A204.1 (cell line): ENCODE results near the gene SDR42E2.
"Not testable (repeated sequence)": the region's sequence is repeated elsewhere in the genome, so short reads cannot be mapped to it uniquely, and the experiment has no call there.

ENCODE experiments used
- FAIRE-seq: peaks from 2 replicates; lab custom pipeline; 2012; peaks lifted over from hg19 to GRCh38; lab: Jason Lieb, UNC

SDR42E2 gene

DNA sequence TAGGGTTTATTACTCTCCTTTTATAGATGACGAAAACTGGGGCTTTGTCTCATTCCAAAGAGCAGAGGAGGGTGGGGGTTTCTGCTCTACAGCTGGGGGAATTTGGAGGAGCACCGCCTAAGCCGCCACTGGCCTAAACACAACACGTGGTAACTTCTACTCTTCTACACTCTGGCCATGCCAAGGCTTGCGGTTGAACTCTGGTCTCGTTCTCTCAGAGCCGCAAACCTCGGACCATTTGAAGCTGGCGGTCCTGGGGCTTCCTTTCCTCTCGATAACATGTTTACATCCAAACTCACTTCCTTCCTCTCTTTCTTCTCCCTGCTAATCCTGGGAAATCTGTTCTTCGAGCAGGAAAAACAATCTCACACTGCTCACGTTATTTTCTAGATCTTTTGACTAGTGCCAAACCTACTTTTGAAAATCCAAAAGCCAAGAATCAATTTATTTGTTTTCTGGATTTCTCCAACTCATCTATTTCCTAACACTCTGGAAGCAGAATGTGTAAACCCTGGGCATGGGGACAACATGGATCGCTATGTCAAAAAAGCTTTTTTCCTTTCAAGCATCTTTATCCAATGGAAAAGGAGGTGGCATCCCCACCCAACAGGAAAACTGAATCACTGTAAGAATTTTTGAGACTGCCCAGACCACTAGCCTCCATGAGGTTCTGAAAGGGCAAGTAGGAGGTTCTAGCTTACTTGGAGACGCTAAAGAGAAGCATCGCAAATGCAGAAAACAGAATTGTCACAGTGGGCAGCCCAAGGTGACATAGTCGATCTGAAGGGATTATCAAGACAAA lies 30.2 kb downstream of the SDR42E2 start:
- no peak for FAIRE-seq

GRCh38 chr16:22193063-22193411 lies 30.7 kb downstream of the SDR42E2 start:
- FAIRE-seq: no peak

- no peak for FAIRE-seq
These were observed 32.6 kb downstream of the SDR42E2 start for GRCh38 chr16:22194707-22195444.

- FAIRE-seq: no peak
These were observed 33.1 kb downstream of the SDR42E2 start for GRCh38 chr16:22195445-22195694.

DNA sequence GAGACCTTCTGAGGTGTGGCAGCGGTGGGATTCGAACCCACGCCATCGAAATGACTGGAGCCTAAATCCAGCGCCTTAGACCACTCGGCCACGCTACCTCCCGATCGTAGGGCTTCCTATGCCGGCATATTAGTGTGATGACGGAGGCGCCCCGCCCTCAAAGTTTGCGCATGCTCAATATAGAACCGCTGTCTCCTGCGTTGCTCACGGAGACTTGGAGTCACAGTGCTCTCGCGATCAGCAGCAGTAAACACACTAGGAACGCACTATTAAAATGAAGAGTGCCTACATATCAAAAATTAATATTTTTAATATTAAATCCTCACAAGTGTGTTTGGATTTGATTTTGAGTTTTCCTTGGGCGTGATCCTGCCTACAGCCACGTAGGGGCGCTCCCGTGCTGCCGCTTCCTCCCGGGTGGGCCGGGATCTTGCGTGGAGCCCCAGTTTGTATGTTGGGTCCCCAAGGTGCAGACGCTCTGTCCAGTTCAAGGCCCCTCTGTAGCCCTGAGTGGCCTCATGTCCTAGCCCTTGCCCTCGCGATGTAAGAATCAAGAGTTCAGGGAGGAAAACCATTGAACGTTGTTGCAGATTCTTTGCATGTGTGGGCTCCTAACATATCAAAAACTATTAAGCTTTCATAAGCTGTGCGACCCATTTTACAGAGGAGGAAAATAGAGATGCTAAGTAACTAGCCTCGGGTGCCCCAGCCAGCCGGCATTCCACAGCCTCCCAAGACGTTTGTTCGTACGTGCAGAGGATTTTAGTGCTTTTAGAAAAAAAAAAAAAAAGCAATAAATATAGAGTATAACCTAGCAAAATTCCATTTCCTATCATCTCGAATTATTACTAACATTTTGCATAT lies 33.6 kb downstream of the SDR42E2 start:
- no peak for FAIRE-seq

GRCh38 chr16:22196559-22197168 lies 34.4 kb downstream of the SDR42E2 start:
- FAIRE-seq: not testable (repeated sequence)

GRCh38 chr16:22198547-22199293 lies 36.4 kb downstream of the SDR42E2 start:
- FAIRE-seq: no peak

GRCh38 chr16:22202261-22202637 lies 39.9 kb downstream of the SDR42E2 start:
- no peak for FAIRE-seq

- no peak for FAIRE-seq
These were observed 40.8 kb downstream of the SDR42E2 start for GRCh38 chr16:22203091-22203490.

DNA sequence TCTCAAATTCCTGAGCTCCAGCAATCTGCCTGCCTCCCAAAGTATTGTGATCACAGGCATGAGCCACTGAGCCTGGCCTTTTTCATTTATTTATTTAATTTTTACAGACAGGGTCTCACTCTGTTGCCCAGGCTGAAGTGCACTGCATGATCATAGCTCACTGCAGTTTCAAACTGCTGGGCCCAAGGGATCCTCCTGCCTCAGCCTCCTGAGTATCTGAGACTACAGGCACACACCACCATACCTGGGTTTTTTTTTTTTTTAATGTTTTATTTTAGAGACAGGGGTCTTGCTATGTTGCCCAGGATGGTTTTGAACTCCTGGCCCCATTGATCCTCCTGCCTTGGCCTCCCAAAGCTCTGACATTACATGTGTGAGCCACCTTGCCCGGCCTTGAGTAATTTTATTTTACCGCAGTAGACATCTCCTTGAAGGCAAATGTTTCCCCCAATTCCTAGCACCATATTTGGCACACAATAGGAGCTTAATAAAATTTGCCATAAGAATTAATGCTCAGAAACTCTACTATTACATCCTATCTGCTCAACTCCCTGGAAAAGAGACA lies 41.9 kb downstream of the SDR42E2 start:
- no peak for FAIRE-seq

DNA sequence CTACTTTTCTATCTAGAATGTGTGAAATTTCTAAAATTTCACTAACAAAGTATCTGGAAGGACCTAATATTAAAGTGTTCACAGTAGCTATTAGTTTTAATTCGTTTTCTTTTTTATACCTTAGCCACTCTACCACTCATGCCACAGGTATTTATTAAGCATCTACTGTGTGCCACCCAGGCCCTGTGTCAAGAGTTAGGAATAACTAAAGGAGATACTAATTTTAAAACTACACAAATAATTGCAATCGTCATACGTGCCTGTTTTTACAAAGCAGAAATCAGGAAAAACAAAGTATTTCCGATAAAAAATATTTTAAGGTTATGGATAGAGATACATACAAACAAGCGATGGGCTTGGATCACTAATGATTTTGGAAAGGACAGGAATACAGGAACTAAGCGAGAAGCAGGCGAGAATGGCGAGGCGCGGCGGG lies 43.3 kb downstream of the SDR42E2 start:
- no peak for FAIRE-seq

DNA sequence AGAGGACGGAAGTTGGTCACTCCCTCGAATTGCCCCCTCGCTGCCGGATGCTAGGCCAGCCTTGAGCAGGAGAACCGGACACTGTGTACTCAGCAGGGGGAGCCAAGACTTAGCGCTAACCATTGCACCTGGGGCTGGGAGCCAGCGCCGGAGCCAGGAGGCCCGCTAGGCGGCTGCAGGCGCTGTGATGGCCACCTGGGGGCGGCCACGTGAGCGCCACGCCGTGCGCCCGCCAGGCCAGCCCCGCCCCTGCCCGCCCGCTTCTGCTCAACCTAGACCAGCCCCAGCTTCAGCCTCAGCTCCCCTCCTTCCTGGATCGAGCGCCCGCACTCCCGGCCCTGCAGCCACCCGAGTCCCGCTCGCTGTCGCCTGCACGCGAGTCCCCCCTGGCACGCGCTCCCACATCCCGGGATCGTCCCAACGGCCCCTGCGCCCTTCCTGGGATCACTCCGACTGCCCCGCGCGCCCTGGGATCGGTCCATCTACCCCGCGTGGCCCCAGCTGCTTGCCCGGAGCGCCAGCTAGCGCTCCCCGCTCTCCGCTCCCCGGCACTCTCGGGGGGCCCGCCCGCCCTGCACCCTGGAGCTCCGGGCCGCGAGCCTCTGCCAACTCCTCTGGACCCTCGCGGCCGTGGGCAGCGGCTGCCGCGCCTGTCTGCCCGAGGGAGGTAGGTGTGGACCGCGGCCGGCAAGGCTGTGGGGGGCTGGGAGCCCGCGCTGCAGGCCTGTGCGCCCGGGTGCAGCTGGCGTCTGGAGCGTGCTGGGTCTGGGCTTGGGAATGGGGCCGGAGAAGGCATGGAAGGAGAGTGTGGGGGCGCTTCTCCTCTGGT lies 43.9 kb downstream of the SDR42E2 start, which contains the start of gene EEF2K:
Gene EEF2K, plus strand, starts transcription at position 266 of the 829 bp plus-strand sequence. CDS start 19,452 bp downstream, outside the sequence.
- no peak for FAIRE-seq

- no peak for FAIRE-seq
These were observed 44.8 kb downstream of the SDR42E2 start for GRCh38 chr16:22206842-22207714.

DNA sequence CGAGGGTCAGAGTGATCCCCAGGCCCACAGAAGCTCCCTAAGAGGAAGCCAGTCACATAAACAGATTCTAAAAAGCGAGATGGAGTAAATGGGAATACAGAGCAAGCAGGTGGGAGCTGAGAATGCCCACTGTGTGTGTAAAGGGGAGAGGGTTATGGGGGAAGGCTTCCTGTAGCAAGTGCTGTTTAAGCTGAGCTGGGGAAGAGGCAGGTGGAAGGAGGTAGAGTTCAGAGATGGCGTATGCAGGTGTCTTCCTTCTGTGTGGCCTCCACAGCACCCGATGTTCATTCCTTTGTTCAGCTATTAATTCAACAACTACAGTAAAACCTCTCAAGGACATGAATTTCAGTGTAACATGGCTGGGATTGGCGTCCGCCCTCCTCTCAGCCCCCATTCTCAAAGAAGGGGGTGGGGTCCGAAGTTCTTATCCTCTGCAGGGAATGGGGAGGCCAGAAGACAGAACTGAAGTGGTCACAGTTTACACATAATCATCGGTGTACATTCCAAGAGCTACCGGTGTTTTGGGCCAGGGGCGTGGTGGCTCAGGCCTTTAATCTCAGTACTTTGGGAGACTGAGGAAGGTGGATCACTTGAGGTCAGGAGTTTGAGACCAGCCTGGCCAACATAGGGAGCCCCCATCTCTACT lies 45.5 kb downstream of the SDR42E2 start:
- no peak for FAIRE-seq

- FAIRE-seq: no peak
These were observed 48.0 kb downstream of the SDR42E2 start for GRCh38 chr16:22210285-22210684.

DNA sequence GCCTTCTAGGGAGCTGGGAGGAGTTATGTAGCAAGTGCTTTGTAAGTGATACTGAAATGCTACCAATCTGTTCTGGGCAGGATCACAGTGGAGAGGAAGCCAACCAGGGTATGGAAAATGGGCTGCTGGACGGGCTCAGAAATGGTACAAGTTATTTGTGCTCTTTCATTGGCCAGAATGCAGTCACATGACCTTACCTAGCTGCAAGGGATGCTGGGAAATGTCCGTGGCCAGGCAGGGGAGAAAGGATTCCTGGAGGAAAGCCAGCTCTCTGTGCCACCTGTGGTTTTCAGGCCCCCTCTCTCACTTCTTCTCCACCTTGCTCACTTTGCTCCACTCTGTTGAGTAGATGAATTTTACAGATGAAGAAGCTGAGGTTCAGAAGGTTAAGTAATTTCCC lies 48.5 kb downstream of the SDR42E2 start:
- no peak for FAIRE-seq

DNA sequence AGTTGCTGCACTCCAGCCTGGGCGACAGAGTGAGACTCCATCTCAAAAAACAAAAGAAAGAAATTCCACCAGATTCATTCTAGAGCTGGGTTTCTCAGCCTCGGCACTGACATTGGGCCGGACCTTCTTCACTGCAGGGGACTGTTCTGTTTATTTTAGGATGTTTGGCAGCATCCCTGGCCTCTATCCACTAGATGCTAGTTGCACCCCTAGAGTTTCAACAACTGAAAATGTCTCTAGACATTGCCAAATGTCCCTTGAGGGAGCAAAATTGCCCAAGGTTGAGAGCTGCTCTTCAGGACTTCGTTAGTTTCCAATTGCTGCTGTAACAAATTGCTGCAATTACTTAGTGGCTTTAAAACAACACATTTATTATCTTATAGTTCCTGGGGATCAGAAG lies 50.9 kb downstream of the SDR42E2 start:
- no peak for FAIRE-seq

GRCh38 chr16:22213801-22214200 lies 51.5 kb downstream of the SDR42E2 start:
- no peak for FAIRE-seq

- no peak for FAIRE-seq
These were observed 52.1 kb downstream of the SDR42E2 start for GRCh38 chr16:22214402-22214801.
